WTC11 (cell line): ENCODE measurements around the gene ASTN2. TPM values are rescaled to one million over a fixed set of nuclear protein-coding genes. Genes with fewer than 3 reads are reported as not detected.

Experiments used
- ATAC-seq: fragments of 200-7000 bp; cut with Tn5 transposase; 2 replicates; pipeline ENCODE4 v1.10.0; 2021; ENCODE audit warnings: mild to moderate bottlenecking, moderate library complexity
- CTCF ChIA-PET: fragments of 300-600 bp; sonication (Branson Sonifier 250); formaldehyde crosslinking; loops from one replicate; lab custom pipeline; 2021; ENCODE audit warnings: antibody characterized with exemption; lab: Charles Lee
- POLR2A ChIA-PET: fragments of 350-600 bp; sonication (Branson Sonifier 250); formaldehyde crosslinking; loops from one replicate; lab custom pipeline; 2021; ENCODE audit warnings: antibody characterized with exemption; lab: Charles Lee
- DNase-seq: peaks from one replicate; pipeline ENCODE4 v3.0.0; 2021; ENCODE audit warnings: low spot score
- H3K27ac Mint-ChIP-seq: 2 replicates; pipeline ENCODE4 v1.8.0; 2021; ENCODE audit warnings: mixed read lengths
- H3K27me3 Mint-ChIP-seq: 2 replicates; pipeline ENCODE4 v1.8.0; 2021; ENCODE audit warnings: low read depth, mild to moderate bottlenecking, moderate library complexity, mixed read lengths
- H3K36me3 Mint-ChIP-seq: 2 replicates; pipeline ENCODE4 v1.8.0; 2021; ENCODE audit warnings: mixed read lengths
- H3K4me1 Mint-ChIP-seq: 2 replicates; pipeline ENCODE4 v1.8.0; 2022; ENCODE audit warnings: mixed read lengths
- H3K4me3 Mint-ChIP-seq: 2 replicates; pipeline ENCODE4 v1.8.0; 2021; ENCODE audit warnings: mild to moderate bottlenecking, moderate library complexity, mixed read lengths
- H3K9me3 Mint-ChIP-seq: 2 replicates; pipeline ENCODE4 v1.8.0; 2021; ENCODE audit warnings: mixed read lengths
- FOXP1 ChIP-seq: sonication (generic); formaldehyde crosslinking; IDR thresholded peaks from 2 replicates; pipeline ENCODE4 v1.8.0; 2022; ENCODE audit warnings: missing genetic modification reagents, mild to moderate bottlenecking, moderate library complexity, borderline replicate concordance
- GABPB1 ChIP-seq: sonication (generic); formaldehyde crosslinking; IDR thresholded peaks from 2 replicates; pipeline ENCODE4 v1.8.1; 2023; ENCODE audit warnings: mild to moderate bottlenecking, missing genetic modification reagents
- IRF2 ChIP-seq: sonication (generic); formaldehyde crosslinking; IDR thresholded peaks from 2 replicates; pipeline ENCODE4 v1.8.0; 2022; ENCODE audit warnings: low read depth, missing genetic modification reagents, borderline replicate concordance
- JAZF1 ChIP-seq: fragments of 250-450 bp; sonication (Bioruptor Pico); IDR thresholded peaks from 2 replicates; pipeline ENCODE4 v1.9.0; 2021; ENCODE audit warnings: moderate library complexity, mild to moderate bottlenecking, inconsistent platforms
- NR1H2 ChIP-seq: sonication (generic); formaldehyde crosslinking; IDR thresholded peaks from 2 replicates; pipeline ENCODE4 v1.9.0; 2021; ENCODE audit warnings: mild to moderate bottlenecking, moderate library complexity, missing genetic modification reagents
- OVOL2 ChIP-seq: fragments of 250-450 bp; sonication (Bioruptor Pico); IDR thresholded peaks from 2 replicates; pipeline ENCODE4 v1.9.0; 2021; ENCODE audit warnings: mild to moderate bottlenecking, borderline replicate concordance
- RELA ChIP-seq: sonication (generic); formaldehyde crosslinking; IDR thresholded peaks from 2 replicates; pipeline ENCODE4 v1.8.1; 2022; ENCODE audit warnings: missing genetic modification reagents, mild to moderate bottlenecking, borderline replicate concordance
- TCF7 ChIP-seq: sonication (generic); formaldehyde crosslinking; IDR thresholded peaks from 2 replicates; pipeline ENCODE4 v1.8.0; 2022; ENCODE audit warnings: mild to moderate bottlenecking, low read depth, missing genetic modification reagents, moderate library complexity
- TEAD1 ChIP-seq: sonication (generic); formaldehyde crosslinking; IDR thresholded peaks from 2 replicates; pipeline ENCODE4 v1.8.0; 2022; ENCODE audit warnings: mild to moderate bottlenecking, missing genetic modification reagents
- ZNF317 ChIP-seq: sonication (generic); formaldehyde crosslinking; IDR thresholded peaks from 2 replicates; pipeline ENCODE4 v1.8.1; 2023; ENCODE audit warnings: low read depth, mild to moderate bottlenecking, moderate library complexity, missing genetic modification reagents, borderline replicate concordance
- ZNF423 ChIP-seq: fragments of 250-450 bp; sonication (Bioruptor Pico); IDR thresholded peaks from 2 replicates; pipeline ENCODE4 v2.1.2; 2022; ENCODE audit warnings: mild to moderate bottlenecking, moderate library complexity
- total RNA-seq: library from RNA; stranded (reverse); gene quantifications from 3 replicates; pipeline ENCODE4 v1.2.3, GENCODE V29; 2021
- TF ChIP-seq, protein P1 (sequence below): fragments of 250-450 bp; sonication (Bioruptor Pico); IDR thresholded peaks from 2 replicates; pipeline ENCODE4 v1.9.0; 2021; ENCODE audit warnings: moderate library complexity, mild to moderate bottlenecking, inconsistent platforms, borderline replicate concordance
- TF ChIP-seq, protein P2 (sequence below): fragments of 250-450 bp; sonication (Bioruptor Pico); conservative IDR thresholded peaks from 2 replicates; pipeline ENCODE4 v1.9.0; 2021; ENCODE audit warnings: mild to moderate bottlenecking
- TF ChIP-seq, protein P3 (sequence below): sonication (generic); formaldehyde crosslinking; IDR thresholded peaks from 2 replicates; pipeline ENCODE4 v1.8.0; 2023; ENCODE audit warnings: mild to moderate bottlenecking, missing genetic modification reagents
- TF ChIP-seq, protein P4 (sequence below): sonication (generic); formaldehyde crosslinking; IDR thresholded peaks from 2 replicates; pipeline ENCODE4 v1.8.0; 2022; ENCODE audit warnings: missing genetic modification reagents
- TF ChIP-seq, protein P5 (sequence below): sonication (generic); formaldehyde crosslinking; IDR thresholded peaks from 2 replicates; pipeline ENCODE4 v1.8.0; 2022; ENCODE audit warnings: mild to moderate bottlenecking, missing genetic modification reagents
- TF ChIP-seq, protein P6 (sequence below): sonication (generic); formaldehyde crosslinking; IDR thresholded peaks from 2 replicates; pipeline ENCODE4 v1.8.1; 2023; ENCODE audit warnings: mild to moderate bottlenecking, missing genetic modification reagents, moderate library complexity

Gene ASTN2
- total RNA-seq, 1 experiment from 2014 or later, result 16.2 TPM

DNA sequence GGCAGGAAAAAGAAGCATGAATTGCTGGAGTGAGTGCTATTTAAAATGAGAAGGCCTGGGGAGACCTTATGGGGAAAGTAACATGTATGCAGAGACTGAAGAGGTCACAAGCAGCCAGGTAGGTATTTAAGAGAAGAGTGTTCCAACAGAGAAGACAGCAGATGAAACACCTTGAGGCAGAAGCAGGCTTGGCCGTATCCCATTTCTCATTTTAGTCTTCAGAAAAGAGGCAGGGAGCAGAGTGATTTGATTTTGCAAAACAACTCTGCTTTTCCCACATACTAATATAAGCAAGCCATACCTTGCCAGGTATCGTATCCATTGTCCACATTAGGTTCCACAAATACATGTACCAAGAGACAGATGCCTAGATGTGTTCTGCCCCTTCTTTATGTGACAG, 244.3 kb downstream of the ASTN2 start:
- Mint-ChIP-seq H3K36me3 (no peaks in the 10 kb centered on the region), H3K27ac (no peak overlapping the region), H3K4me3 (no peak overlapping the region), H3K9me3 (no peaks in the 10 kb centered on the region), H3K4me1 (peaks cover 19% of the 10 kb centered on the region), H3K27me3 (no peaks in the 10 kb centered on the region; the same call in 1 of the 2 replicates)
- DNase-seq (no peak), ATAC-seq (no peak)
- CTCF ChIA-PET, result no interaction called here
- POLR2A ChIA-PET, result no interaction called here
- TF ChIP-seq IRF2, result no peak
- TF ChIP-seq TCF7 (CRISPR knock-in tag), result no peak
- TF ChIP-seq, protein P1, sequence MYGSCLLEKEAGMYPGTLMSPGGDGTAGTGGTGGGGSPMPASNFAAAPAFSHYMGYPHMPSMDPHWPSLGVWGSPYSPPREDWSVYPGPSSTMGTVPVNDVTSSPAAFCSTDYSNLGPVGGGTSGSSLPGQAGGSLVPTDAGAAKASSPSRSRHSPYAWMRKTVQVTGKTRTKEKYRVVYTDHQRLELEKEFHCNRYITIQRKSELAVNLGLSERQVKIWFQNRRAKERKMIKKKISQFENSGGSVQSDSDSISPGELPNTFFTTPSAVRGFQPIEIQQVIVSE (CRISPR knock-in tag), result no peak
- no peak for TF ChIP-seq NR1H2
- no peak for TF ChIP-seq RELA
- no peak for TF ChIP-seq JAZF1 (CRISPR knock-in tag)
- TF ChIP-seq, protein P2, sequence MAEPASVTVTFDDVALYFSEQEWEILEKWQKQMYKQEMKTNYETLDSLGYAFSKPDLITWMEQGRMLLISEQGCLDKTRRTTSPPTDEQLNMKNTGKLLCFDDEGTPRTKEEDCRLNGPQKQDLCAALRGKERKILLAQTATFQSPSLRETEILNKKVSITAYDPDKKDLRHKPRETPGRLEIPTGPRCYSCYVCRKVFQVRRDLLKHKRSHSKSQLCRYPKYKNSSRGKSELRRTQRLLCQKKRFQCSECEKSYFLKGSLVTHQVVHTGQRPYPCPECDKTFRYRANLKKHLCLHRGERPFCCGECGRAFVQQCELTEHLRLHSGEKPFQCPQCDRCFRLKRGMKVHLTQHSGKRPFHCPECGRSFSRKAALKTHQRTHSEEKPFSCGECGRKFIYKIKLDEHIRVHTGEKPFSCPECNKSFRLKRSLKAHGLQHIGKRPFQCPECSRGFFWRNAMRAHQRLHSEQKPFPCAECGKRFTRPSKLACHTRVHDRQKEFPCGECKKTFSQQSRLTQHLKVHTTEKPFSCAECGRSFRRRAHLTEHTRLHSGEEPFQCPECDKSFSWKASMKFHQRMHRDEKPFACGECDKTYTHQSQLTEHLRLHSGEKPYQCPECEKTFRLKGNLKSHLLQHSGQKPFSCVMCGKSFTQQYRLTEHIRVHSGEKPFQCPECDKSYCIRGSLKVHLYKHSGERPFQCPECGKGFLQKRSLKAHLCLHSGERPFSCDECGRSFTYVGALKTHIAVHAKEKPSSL (CRISPR knock-in tag), result no peak
- TF ChIP-seq, protein P3, sequence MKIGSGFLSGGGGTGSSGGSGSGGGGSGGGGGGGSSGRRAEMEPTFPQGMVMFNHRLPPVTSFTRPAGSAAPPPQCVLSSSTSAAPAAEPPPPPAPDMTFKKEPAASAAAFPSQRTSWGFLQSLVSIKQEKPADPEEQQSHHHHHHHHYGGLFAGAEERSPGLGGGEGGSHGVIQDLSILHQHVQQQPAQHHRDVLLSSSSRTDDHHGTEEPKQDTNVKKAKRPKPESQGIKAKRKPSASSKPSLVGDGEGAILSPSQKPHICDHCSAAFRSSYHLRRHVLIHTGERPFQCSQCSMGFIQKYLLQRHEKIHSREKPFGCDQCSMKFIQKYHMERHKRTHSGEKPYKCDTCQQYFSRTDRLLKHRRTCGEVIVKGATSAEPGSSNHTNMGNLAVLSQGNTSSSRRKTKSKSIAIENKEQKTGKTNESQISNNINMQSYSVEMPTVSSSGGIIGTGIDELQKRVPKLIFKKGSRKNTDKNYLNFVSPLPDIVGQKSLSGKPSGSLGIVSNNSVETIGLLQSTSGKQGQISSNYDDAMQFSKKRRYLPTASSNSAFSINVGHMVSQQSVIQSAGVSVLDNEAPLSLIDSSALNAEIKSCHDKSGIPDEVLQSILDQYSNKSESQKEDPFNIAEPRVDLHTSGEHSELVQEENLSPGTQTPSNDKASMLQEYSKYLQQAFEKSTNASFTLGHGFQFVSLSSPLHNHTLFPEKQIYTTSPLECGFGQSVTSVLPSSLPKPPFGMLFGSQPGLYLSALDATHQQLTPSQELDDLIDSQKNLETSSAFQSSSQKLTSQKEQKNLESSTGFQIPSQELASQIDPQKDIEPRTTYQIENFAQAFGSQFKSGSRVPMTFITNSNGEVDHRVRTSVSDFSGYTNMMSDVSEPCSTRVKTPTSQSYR (CRISPR knock-in tag), result no peak
- no peak for TF ChIP-seq ZNF423
- TF ChIP-seq TEAD1 (CRISPR knock-in tag), result no peak
- TF ChIP-seq OVOL2 (CRISPR knock-in tag), result no peak
- TF ChIP-seq GABPB1, result no peak
- TF ChIP-seq, protein P4, sequence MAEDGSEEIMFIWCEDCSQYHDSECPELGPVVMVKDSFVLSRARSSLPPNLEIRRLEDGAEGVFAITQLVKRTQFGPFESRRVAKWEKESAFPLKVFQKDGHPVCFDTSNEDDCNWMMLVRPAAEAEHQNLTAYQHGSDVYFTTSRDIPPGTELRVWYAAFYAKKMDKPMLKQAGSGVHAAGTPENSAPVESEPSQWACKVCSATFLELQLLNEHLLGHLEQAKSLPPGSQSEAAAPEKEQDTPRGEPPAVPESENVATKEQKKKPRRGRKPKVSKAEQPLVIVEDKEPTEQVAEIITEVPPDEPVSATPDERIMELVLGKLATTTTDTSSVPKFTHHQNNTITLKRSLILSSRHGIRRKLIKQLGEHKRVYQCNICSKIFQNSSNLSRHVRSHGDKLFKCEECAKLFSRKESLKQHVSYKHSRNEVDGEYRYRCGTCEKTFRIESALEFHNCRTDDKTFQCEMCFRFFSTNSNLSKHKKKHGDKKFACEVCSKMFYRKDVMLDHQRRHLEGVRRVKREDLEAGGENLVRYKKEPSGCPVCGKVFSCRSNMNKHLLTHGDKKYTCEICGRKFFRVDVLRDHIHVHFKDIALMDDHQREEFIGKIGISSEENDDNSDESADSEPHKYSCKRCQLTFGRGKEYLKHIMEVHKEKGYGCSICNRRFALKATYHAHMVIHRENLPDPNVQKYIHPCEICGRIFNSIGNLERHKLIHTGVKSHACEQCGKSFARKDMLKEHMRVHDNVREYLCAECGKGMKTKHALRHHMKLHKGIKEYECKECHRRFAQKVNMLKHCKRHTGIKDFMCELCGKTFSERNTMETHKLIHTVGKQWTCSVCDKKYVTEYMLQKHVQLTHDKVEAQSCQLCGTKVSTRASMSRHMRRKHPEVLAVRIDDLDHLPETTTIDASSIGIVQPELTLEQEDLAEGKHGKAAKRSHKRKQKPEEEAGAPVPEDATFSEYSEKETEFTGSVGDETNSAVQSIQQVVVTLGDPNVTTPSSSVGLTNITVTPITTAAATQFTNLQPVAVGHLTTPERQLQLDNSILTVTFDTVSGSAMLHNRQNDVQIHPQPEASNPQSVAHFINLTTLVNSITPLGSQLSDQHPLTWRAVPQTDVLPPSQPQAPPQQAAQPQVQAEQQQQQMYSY (CRISPR knock-in tag), result no peak
- TF ChIP-seq ZNF317 (CRISPR knock-in tag), result no peak
- TF ChIP-seq, protein P5, sequence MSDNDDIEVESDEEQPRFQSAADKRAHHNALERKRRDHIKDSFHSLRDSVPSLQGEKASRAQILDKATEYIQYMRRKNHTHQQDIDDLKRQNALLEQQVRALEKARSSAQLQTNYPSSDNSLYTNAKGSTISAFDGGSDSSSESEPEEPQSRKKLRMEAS (CRISPR knock-in tag), result no peak
- no peak for TF ChIP-seq FOXP1 (CRISPR knock-in tag)
- TF ChIP-seq, protein P6, sequence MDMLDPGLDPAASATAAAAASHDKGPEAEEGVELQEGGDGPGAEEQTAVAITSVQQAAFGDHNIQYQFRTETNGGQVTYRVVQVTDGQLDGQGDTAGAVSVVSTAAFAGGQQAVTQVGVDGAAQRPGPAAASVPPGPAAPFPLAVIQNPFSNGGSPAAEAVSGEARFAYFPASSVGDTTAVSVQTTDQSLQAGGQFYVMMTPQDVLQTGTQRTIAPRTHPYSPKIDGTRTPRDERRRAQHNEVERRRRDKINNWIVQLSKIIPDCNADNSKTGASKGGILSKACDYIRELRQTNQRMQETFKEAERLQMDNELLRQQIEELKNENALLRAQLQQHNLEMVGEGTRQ, result no peak
